ENCODE measurements around the gene NCLN.

The NCLN gene, protein sequence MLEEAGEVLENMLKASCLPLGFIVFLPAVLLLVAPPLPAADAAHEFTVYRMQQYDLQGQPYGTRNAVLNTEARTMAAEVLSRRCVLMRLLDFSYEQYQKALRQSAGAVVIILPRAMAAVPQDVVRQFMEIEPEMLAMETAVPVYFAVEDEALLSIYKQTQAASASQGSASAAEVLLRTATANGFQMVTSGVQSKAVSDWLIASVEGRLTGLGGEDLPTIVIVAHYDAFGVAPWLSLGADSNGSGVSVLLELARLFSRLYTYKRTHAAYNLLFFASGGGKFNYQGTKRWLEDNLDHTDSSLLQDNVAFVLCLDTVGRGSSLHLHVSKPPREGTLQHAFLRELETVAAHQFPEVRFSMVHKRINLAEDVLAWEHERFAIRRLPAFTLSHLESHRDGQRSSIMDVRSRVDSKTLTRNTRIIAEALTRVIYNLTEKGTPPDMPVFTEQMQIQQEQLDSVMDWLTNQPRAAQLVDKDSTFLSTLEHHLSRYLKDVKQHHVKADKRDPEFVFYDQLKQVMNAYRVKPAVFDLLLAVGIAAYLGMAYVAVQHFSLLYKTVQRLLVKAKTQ
- long read RNA-seq, full-length matches to known transcripts, result 143 of 345 reads
- long read RNA-seq, partial matches to known transcripts, result 44 of 345 reads
- long read RNA-seq, other reads (novel, unspliced or antisense), result 158 of 345 reads

DNA sequence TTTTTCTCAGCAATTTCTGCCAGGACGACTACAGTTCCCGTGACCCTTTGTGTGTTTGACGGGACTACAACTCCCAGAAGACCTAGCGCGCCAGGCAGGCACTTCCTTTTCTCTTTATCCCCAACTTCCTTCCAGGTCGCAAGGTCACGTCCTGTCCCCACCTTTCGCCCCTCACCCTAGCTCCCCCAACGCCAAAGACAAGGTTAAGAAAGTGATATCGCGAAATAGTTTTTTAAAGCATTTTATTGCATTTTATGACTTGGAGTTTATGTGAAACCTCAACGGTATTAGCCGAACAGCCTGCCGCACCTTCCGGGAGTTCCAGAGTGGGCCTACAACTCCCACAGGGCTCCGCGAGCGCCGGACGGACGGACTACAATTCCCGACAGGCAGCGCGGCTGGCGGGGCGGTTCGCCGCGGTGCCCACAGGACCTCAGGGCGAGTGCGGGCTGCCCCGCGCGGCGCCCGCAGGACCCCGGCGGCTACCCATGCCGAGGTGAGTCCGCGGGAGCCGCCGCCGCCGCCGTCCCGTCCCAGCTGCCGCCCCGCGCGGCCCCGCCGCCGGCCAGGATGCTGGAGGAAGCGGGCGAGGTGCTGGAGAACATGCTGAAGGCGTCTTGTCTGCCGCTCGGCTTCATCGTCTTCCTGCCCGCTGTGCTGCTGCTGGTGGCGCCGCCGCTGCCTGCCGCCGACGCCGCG is at the start of gene NCLN:
NCLN (plus strand) TSS at position 470 of the 699 bp plus-strand sequence; CDS start at position 571, 101 bp downstream.
- H3K27me3 ChIP-seq (ENCODE audit: insufficient read depth, poor library complexity, severe bottlenecking), result no peaks in the 10 kb centered on the region
- DNase-seq (ENCODE audit: low read depth in 1 of 2, low spot score in 1 of 2), result peak; percentile 90 to 93
- peak within 1 kb of the TSS; percentile 90 for H3K27ac ChIP-seq (replicated peaks)
- peak within 1 kb of the TSS; percentile 97 for H3K4me3 ChIP-seq (replicated peaks; ENCODE audit: insufficient read depth, low read length)
- TF ChIP-seq SPI1 (IDR thresholded peaks at IDR 0.05; ENCODE audit: borderline replicate concordance, low read depth) (peak; percentile 87), GABPA (IDR thresholded peaks at IDR 0.05; ENCODE audit: low read depth) (peak; percentile 92), CTCF (IDR thresholded peaks at IDR 0.05; ENCODE audit: insufficient read depth, low read length) (no peak)
- TF ChIP-seq, protein P1, sequence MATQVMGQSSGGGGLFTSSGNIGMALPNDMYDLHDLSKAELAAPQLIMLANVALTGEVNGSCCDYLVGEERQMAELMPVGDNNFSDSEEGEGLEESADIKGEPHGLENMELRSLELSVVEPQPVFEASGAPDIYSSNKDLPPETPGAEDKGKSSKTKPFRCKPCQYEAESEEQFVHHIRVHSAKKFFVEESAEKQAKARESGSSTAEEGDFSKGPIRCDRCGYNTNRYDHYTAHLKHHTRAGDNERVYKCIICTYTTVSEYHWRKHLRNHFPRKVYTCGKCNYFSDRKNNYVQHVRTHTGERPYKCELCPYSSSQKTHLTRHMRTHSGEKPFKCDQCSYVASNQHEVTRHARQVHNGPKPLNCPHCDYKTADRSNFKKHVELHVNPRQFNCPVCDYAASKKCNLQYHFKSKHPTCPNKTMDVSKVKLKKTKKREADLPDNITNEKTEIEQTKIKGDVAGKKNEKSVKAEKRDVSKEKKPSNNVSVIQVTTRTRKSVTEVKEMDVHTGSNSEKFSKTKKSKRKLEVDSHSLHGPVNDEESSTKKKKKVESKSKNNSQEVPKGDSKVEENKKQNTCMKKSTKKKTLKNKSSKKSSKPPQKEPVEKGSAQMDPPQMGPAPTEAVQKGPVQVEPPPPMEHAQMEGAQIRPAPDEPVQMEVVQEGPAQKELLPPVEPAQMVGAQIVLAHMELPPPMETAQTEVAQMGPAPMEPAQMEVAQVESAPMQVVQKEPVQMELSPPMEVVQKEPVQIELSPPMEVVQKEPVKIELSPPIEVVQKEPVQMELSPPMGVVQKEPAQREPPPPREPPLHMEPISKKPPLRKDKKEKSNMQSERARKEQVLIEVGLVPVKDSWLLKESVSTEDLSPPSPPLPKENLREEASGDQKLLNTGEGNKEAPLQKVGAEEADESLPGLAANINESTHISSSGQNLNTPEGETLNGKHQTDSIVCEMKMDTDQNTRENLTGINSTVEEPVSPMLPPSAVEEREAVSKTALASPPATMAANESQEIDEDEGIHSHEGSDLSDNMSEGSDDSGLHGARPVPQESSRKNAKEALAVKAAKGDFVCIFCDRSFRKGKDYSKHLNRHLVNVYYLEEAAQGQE (IDR thresholded peaks at IDR 0.05; ENCODE audit: insufficient replicate concordance, low read depth), result no peak

DNA sequence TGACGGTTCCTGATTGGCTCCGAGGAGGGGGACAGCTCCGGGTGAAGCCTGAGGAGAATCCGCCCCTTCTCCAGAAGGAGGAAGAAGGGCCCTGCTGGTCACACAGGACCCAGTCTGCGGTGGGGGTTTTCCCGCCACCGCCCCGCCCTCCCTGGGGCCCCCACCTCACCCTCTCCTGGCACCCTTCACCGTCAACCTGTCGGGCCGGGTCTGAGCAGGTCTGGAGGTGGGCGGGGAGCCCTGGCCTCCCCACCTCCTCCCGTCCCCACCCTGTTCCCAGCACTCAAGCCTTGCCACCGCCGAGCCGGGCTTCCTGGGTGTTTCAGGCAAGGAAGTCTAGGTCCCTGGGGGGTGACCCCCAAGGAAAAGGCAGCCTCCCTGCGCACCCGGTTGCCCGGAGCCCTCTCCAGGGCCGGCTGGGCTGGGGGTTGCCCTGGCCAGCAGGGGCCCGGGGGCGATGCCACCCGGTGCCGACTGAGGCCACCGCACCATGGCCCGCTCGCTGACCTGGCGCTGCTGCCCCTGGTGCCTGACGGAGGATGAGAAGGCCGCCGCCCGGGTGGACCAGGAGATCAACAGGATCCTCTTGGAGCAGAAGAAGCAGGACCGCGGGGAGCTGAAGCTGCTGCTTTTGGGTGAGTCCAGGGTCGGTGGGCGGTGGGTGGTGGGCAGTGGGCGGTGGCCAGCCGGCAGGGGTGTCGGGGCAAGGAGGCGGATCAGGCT is 49.6 kb upstream of the NCLN start, which contains the start of gene GNA15:
GNA15 (plus strand) TSS at position 73 of the 723 bp plus-strand sequence; CDS start at position 491, 418 bp downstream.
- peak within 1 kb of the TSS; percentile 96 for H3K27ac ChIP-seq (replicated peaks)
- TF ChIP-seq CTCF (IDR thresholded peaks at IDR 0.05; ENCODE audit: insufficient read depth, low read length), result no peak
- TF ChIP-seq POLR2AphosphoS5 (IDR thresholded peaks at IDR 0.05; ENCODE audit: low read depth), result no peak
- TF ChIP-seq SPI1 (IDR thresholded peaks at IDR 0.05; ENCODE audit: borderline replicate concordance, low read depth), result no peak
- H3K27me3 ChIP-seq (ENCODE audit: insufficient read depth, poor library complexity, severe bottlenecking), result no peaks in the 10 kb centered on the region
- peak; percentile 79 to 90 for DNase-seq (ENCODE audit: low read depth in 1 of 2, low spot score in 1 of 2)
- H3K4me3 ChIP-seq (replicated peaks; ENCODE audit: insufficient read depth, low read length), result peak within 1 kb of the TSS; percentile 95

DNA sequence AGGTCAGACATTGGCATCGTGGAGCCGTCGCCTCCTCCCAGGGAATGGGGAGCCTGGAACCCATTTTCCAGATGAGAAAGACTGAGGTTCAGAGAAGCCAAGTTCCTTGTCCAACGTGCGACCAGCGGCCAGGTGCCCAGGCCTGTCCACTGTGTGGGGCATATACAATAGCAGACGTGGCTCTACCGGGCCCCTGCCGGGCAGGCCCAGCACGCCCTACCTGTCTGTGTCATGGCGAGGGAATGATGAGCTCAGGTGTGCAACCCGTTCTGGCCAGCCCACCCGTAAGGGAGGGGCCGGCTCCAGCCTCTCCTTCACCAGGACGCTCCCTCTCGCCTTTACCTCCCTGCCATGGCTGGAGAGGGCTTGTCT is 49.1 kb upstream of the NCLN start:
- TF ChIP-seq GABPA (IDR thresholded peaks at IDR 0.05; ENCODE audit: low read depth) (no peak), POLR2AphosphoS5 (IDR thresholded peaks at IDR 0.05; ENCODE audit: low read depth) (no peak), SPI1 (IDR thresholded peaks at IDR 0.05; ENCODE audit: borderline replicate concordance, low read depth) (no peak), CTCF (IDR thresholded peaks at IDR 0.05; ENCODE audit: insufficient read depth, low read length) (no peak)
- TF ChIP-seq, protein P1 (IDR thresholded peaks at IDR 0.05; ENCODE audit: insufficient replicate concordance, low read depth), result no peak
- DNase-seq (ENCODE audit: low read depth in 1 of 2, low spot score in 1 of 2), result no peak
- Histone ChIP-seq H3K27ac (replicated peaks) (peak overlapping the region; percentile 96), H3K27me3 (ENCODE audit: insufficient read depth, poor library complexity, severe bottlenecking) (no peaks in the 10 kb centered on the region), H3K4me3 (replicated peaks; ENCODE audit: insufficient read depth, low read length) (peak overlapping the region; percentile 95)

Measured in HL-60 (cell line).